Tibial nerve (tissue), 3 donors: ENCODE results near the gene MED26.

ENCODE experiments used
- CTCF ChIP-seq, 5 experiments: fragments of 200-600 bp in 3 of 5; fragments of 450-650 bp in 2 of 5; sonication (generic) in 3 of 5; IDR thresholded peaks; one replicate each; pipeline ENCODE4 v1.5.1; 2016 to 2019; ENCODE audit warnings: antibody characterized with exemption in 5 of 5, mild to moderate bottlenecking in 3 of 5, moderate library complexity in 2 of 5
- POLR2A ChIP-seq, 2 donors: fragments of 450-650 bp; IDR thresholded peaks; one replicate each; pipeline ENCODE4 v1.6.1; 2017; ENCODE audit warnings: antibody characterized with exemption in 2 of 2, mild to moderate bottlenecking in 2 of 2, moderate library complexity in 2 of 2

DNA sequence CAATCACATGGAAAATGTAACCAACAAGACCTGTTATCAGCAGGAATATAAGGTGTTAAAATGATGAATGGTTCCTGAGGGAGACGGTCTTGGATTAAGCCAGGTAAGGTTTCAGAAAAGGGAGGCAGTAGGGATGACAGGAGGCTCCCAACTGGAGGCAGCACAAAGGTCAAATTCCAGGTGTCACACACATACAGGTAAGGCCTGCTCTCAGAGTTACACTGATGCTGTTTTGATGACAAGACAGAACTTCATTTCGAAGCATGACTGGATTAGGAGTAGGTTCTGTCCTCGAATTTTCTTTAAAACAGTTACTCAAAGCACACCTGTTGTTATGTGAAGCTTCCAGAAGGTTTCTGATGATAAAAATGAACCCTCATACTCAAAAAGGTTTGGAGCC is 7.4 kb downstream of the MED26 start:
- TF ChIP-seq CTCF (IDR thresholded peaks at IDR 0.05) (no peak), POLR2A (IDR thresholded peaks at IDR 0.05) (no peak)
